Aorta (tissue), 5 donors: ENCODE measurements around the gene TSPAN17. TPM values are rescaled to one million over a fixed set of nuclear protein-coding genes. Genes with fewer than 3 reads are reported as not detected.
A peak's percentile ranks its signal among the peaks of the same experiment; 100 is the strongest.
"Not testable (repeated sequence)": the region's sequence is repeated elsewhere in the genome, so short reads cannot be mapped to it uniquely, and the experiment has no call there.

Source experiments
- ATAC-seq: fragments of 200-7000 bp; cut with Tn5 transposase; one replicate; pipeline ENCODE4 v1.9.1; 2022; ENCODE audit warnings: moderate library complexity; ENCODE audit not compliant: low FRiP score
- DNase-seq, 2 donors: peaks; one replicate each; pipeline ENCODE4 v3.0.0-alpha.2; 2020
- H3K27ac ChIP-seq, 2 donors: one replicate each; pipeline ENCODE4 v1.5.1; 2013; ENCODE audit warnings: low read length in 2 of 2, mild to moderate bottlenecking in 2 of 2, moderate library complexity in 2 of 2, control low read depth in 1 of 2, inconsistent platforms in 1 of 2, low read depth in 1 of 2
- H3K27me3 ChIP-seq, 2 donors: one replicate each; pipeline ENCODE4 v1.6.1; 2013; ENCODE audit warnings: control low read depth in 1 of 2, low read length in 1 of 2, mild to moderate bottlenecking in 1 of 2, moderate library complexity in 1 of 2; ENCODE audit not compliant: insufficient read depth in 2 of 2, control insufficient read depth in 1 of 2
- H3K36me3 ChIP-seq, 2 donors: one replicate each; pipeline ENCODE4 v1.6.1; 2013; ENCODE audit warnings: control low read depth in 1 of 2, low read length in 1 of 2, mild to moderate bottlenecking in 1 of 2; ENCODE audit not compliant: insufficient read depth in 2 of 2, control insufficient read depth in 1 of 2
- H3K4me1 ChIP-seq, 2 donors: one replicate each; pipeline ENCODE4 v1.6.1; 2013; ENCODE audit warnings: low read length in 2 of 2, control low read depth in 1 of 2, mild to moderate bottlenecking in 1 of 2, moderate library complexity in 1 of 2; ENCODE audit not compliant: insufficient read depth in 2 of 2, control insufficient read depth in 1 of 2
- H3K4me3 ChIP-seq, 2 donors: one replicate each; pipeline ENCODE4 v1.5.1; 2013; ENCODE audit warnings: low read length in 2 of 2, control low read depth in 1 of 2, mild to moderate bottlenecking in 1 of 2
- H3K9me3 ChIP-seq: one replicate; pipeline ENCODE4 v1.6.1; 2013; ENCODE audit warnings: mild to moderate bottlenecking, low read length; ENCODE audit not compliant: control insufficient read depth
- WGBS, 2 donors: extraction: QIAGEN DNeasy Blood & Tissue Kit; methylation state at CpG; one replicate each; pipeline ENCODE4 v1.1.7; 2013; 5-methylcytosine and 5-hydroxymethylcytosine counted together
- intact Hi-C, 2 donors: fragments of 100-400 bp; cut with DNase I; formaldehyde crosslinking; loops; one replicate each; pipeline versions ENCODE4 v1.14.2 to v1.15.0; 2022
- long read RNA-seq, 2 donors: library from polyadenylated mRNA; unstranded; transcript quantifications; one replicate each; pipeline ENCODE4 v2.0.0, GENCODE V29; 2020 to 2021
- polyA plus RNA-seq, 2 donors: library from polyadenylated mRNA; stranded (reverse); fragments of 200-250 nt; gene quantifications; one replicate each; pipeline ENCODE4 v1.2.3, GENCODE V29; 2013
- total RNA-seq, 2 donors: library from RNA; stranded (reverse); fragmentation: NEBNext Ultra II Directional; extraction: Animal tissue kit (Norgen Biotek cat#: 25700); gene quantifications; one replicate each; pipeline ENCODE4 v1.2.1, GENCODE V29; 2021
- donor health status: healthy with polysubstance abuse.
- donor health status: Bipolar disorder and iron deficiency.
- donor health status: DM: no; HTN: no; CAD: no.
- donor health status: DM: no; HTN: no; CAD: no.
- donor health status: DM: yes; HTN: yes; CAD: no.

TSPAN17 gene
- total RNA-seq (10 to 100 TPM; 17.9 to 22.9 TPM), polyA plus RNA-seq (10 to 100 TPM; 13.9 to 21.1 TPM)
- long read RNA-seq, donor 1, transcript TSPAN17-207 (9 exons, 2,457 nt), result major isoform, 9 of 37 reads
- long read RNA-seq, donor 1, partial matches to known transcripts, result 5 of 37 reads
- long read RNA-seq, donor 1, other reads (novel, unspliced or antisense), result 20 of 37 reads
- long read RNA-seq, donor 2, partial matches to known transcripts, result 7 of 16 reads
- long read RNA-seq, donor 2, other reads (novel, unspliced or antisense), result 6 of 16 reads

GRCh38 chr5:176647030-176647842 is at the start of gene TSPAN17:
Gene TSPAN17, plus strand, starts transcription at chr5:176647484. Its CDS starts 132 bp downstream, at chr5:176647616.
- peak; percentile 100 for DNase-seq

GRCh38 chr5:176599749-176600430 is 47.4 kb upstream of the TSPAN17 start:
- intact Hi-C loops, H3K4me3 ChIP-seq, H3K4me1 ChIP-seq, ATAC-seq, H3K36me3 ChIP-seq, H3K9me3 ChIP-seq, DNase-seq, H3K27me3 ChIP-seq, H3K27ac ChIP-seq: not testable (repeated sequence)
- WGBS, 2 donors, result 85 to 86% methylated on average over 19 of the region's 19 CpGs

More at GRCh38 chr5:176647030-176647842, at the start of gene TSPAN17:
- Histone ChIP-seq H3K36me3 (no peaks in the 10 kb centered on the region), H3K9me3 (no peaks in the 10 kb centered on the region), H3K27ac (peak within 1 kb of the TSS in 1 of 2 donors; percentile 26), H3K4me3 (peak within 1 kb of the TSS; percentile 40 to 82), H3K4me1 (no peaks in the 10 kb centered on the region), H3K27me3 (no peaks in the 10 kb centered on the region)
- 1% methylated on average over 42 to 63 of the region's 63 CpGs for WGBS, 2 donors
- intact Hi-C loops, result loop anchor here (5.0 to 10.0 kb wide), 3 partner anchors 105 to 232 kb away; partner anchors contain the start of genes CLTB (in 1 of the 2) and RNF44 (in 1 of the 2)
- ATAC-seq, result peak; percentile 98

GRCh38 chr5:176601901-176602482 is 45.3 kb upstream of the TSPAN17 start:
- H3K4me3 ChIP-seq, result no peak overlapping the region
- DNase-seq (no peak), ATAC-seq (no peak)
- intact Hi-C loops, result no loop called here
- H3K27me3 ChIP-seq, result no peaks in the 10 kb centered on the region
- no peak overlapping the region for H3K27ac ChIP-seq
- H3K4me1 ChIP-seq, result no peaks in the 10 kb centered on the region
- 64 to 66% methylated on average over 12 of the region's 12 CpGs for WGBS, 2 donors
- no peaks in the 10 kb centered on the region for H3K9me3 ChIP-seq
- no peaks in the 10 kb centered on the region for H3K36me3 ChIP-seq

GRCh38 chr5:176603091-176603490 is 44.2 kb upstream of the TSPAN17 start:
- Histone ChIP-seq H3K27ac (no peak overlapping the region), H3K27me3 (no peaks in the 10 kb centered on the region), H3K4me3 (no peak overlapping the region), H3K4me1 (no peaks in the 10 kb centered on the region), H3K36me3 (no peaks in the 10 kb centered on the region), H3K9me3 (no peaks in the 10 kb centered on the region)
- no peak for ATAC-seq
- 9 to 14% methylated on average over 2 of the region's 2 CpGs for WGBS, 2 donors
- DNase-seq, result no peak
- intact Hi-C loops, result no loop called here

- H3K27ac ChIP-seq, result no peak overlapping the region
- DNase-seq (no peak), ATAC-seq (no peak)
- no peaks in the 10 kb centered on the region for H3K4me1 ChIP-seq
- H3K36me3 ChIP-seq, result no peaks in the 10 kb centered on the region
- WGBS, 2 donors, result 49 to 53% methylated on average over 3 of the region's 3 CpGs
- H3K4me3 ChIP-seq, result no peak overlapping the region
- intact Hi-C loops, result no loop called here
- H3K27me3 ChIP-seq, result no peaks in the 10 kb centered on the region
- no peaks in the 10 kb centered on the region for H3K9me3 ChIP-seq
Observed at GRCh38 chr5:176606032-176606431, 41.3 kb upstream of the TSPAN17 start.

GRCh38 chr5:176606875-176607274 is 40.4 kb upstream of the TSPAN17 start:
- 84 to 86% methylated on average over 3 of the region's 3 CpGs for WGBS, 2 donors
- intact Hi-C loops, result no loop called here
- no peak for ATAC-seq

GRCh38 chr5:176608142-176608705 is 39.1 kb upstream of the TSPAN17 start:
- DNase-seq, result no peak
- intact Hi-C loops, result no loop called here
- no peak overlapping the region for H3K27ac ChIP-seq
- H3K36me3 ChIP-seq, result no peaks in the 10 kb centered on the region
- WGBS, 2 donors, result 93 to 97% methylated on average over 4 of the region's 4 CpGs
- H3K27me3 ChIP-seq, result no peaks in the 10 kb centered on the region
- no peaks in the 10 kb centered on the region for H3K9me3 ChIP-seq
- ATAC-seq, result no peak
- H3K4me1 ChIP-seq, result no peaks in the 10 kb centered on the region
- H3K4me3 ChIP-seq, result no peak overlapping the region

More at GRCh38 chr5:176606875-176607274, 40.4 kb upstream of the TSPAN17 start:
- Histone ChIP-seq H3K9me3 (no peaks in the 10 kb centered on the region), H3K4me1 (no peaks in the 10 kb centered on the region), H3K4me3 (no peak overlapping the region), H3K27ac (no peak overlapping the region), H3K27me3 (no peaks in the 10 kb centered on the region), H3K36me3 (no peaks in the 10 kb centered on the region)
- DNase-seq, result no peak
